Measurements from ENCODE around the gene ASB9. TPM values are rescaled to one million over a fixed set of nuclear protein-coding genes. Genes with fewer than 3 reads are reported as not detected.

The ASB9 gene
- under 1 TPM; 0.41 to 0.94 (median 0.58) TPM for total RNA-seq (2021; fragmentation: NEBNext Ultra II Directional; extraction: Animal tissue kit (Norgen Biotek cat#: 25700))
- long read RNA-seq, partial matches to known transcripts = 0 of 2 reads
- long read RNA-seq, other reads (novel, unspliced or antisense) = 0 of 2 reads

- peaks cover 14% of the 10 kb centered on the region for H3K4me1 Mint-ChIP-seq (ENCODE audit: low read depth)
- peak within 1 kb of the TSS; percentile 70 for H3K27ac Mint-ChIP-seq
- H3K36me3 Mint-ChIP-seq (ENCODE audit: low read depth) = no peaks in the 10 kb centered on the region
- H3K9me3 Mint-ChIP-seq = no peaks in the 10 kb centered on the region
- peaks cover 3% of the 10 kb centered on the region for H3K27me3 Mint-ChIP-seq (ENCODE audit: insufficient read depth)
- peak within 1 kb of the TSS; percentile 80 for H3K4me3 Mint-ChIP-seq
- no peak for TF ChIP-seq CTCF (IDR thresholded peaks at IDR 0.05)
- peak; percentile 50 for DNase-seq
Observed at GRCh38 chrX:15269618-15270521, at the start of gene ASB9. Gene ASB9, minus strand, starts transcription at chrX:15270083. Its CDS starts 209 bp downstream, at chrX:15269874.

DNA sequence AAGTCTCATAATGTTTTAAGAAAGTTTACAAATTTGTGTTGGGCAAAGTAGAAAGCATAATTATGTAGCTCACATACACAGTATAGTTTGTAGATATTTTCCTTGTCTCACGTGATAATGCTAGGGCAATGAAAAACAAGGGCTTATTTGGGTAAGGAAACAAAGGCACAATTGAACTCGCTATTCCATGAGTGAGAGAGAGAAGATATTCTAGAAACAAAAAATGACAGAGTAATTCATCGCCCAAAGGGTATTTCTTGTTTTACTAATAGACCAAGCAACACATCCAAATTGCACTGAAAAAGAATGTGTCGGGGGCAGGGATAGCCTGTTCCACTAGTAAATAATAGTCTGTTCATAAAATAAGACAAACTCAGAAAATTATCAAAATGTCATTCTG, 49.2 kb upstream of the ASB9 start:
- Mint-ChIP-seq H3K36me3 (ENCODE audit: low read depth) (no peaks in the 10 kb centered on the region), H3K4me1 (ENCODE audit: low read depth) (no peaks in the 10 kb centered on the region), H3K9me3 (no peaks in the 10 kb centered on the region), H3K27ac (no peak overlapping the region), H3K27me3 (ENCODE audit: insufficient read depth) (no peaks in the 10 kb centered on the region), H3K4me3 (no peak overlapping the region)
- DNase-seq = no peak
- TF ChIP-seq CTCF (IDR thresholded peaks at IDR 0.05) = no peak

DNA sequence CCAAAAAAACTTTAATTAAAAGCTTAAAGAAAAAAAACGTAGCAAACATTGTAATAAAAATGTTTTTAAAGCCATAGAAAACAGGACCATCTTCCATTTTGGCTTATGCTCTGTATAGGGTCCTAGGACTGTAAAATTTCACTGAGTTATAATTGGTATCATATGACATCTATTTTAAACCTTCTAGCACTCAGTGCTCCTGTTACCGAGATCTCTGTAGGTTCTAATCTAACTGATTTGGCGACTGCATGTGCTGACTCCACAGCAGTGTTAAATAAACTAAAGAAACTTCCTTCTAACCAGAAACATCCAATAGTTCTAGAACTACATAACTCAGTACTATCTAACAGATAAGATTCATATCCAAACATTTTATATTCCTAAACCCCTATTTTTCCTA, 45.6 kb upstream of the ASB9 start, which contains the start of gene ASB11:
Gene ASB11, minus strand, starts transcription at position 132 of the 400 bp plus-strand sequence. Its CDS starts 35 bp downstream, at position 97.
- H3K9me3 Mint-ChIP-seq = no peaks in the 10 kb centered on the region
- no peak for DNase-seq
- no peaks in the 10 kb centered on the region for H3K27me3 Mint-ChIP-seq (ENCODE audit: insufficient read depth)
- H3K36me3 Mint-ChIP-seq (ENCODE audit: low read depth) = no peaks in the 10 kb centered on the region
- H3K4me1 Mint-ChIP-seq (ENCODE audit: low read depth) = no peaks in the 10 kb centered on the region
- no peak for TF ChIP-seq CTCF (IDR thresholded peaks at IDR 0.05)
- no peak within 1 kb of the TSS for H3K27ac Mint-ChIP-seq
- no peak within 1 kb of the TSS for H3K4me3 Mint-ChIP-seq

DNA sequence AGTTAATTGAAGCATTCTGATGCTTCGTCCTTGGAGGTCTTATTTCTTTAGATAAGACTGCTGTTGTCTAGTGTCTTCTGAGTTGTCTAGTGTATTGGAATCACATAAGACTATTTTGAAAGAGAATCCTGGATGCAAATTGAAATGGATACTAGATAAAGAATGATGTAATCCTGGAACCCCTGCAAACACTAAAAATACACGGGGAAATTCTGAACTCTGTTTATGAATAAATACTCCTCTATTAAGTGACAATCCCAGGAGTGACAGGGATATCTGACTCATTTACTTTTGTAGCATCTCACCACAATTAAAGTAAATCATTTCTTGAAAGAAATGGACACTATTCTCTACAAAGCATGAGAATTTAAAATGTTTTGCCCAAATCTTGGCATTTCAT, 44.6 kb upstream of the ASB9 start:
- H3K4me1 Mint-ChIP-seq (ENCODE audit: low read depth) = no peaks in the 10 kb centered on the region
- TF ChIP-seq CTCF (IDR thresholded peaks at IDR 0.05) = no peak
- no peak for DNase-seq
- H3K4me3 Mint-ChIP-seq = no peak overlapping the region
- no peaks in the 10 kb centered on the region for H3K36me3 Mint-ChIP-seq (ENCODE audit: low read depth)
- no peaks in the 10 kb centered on the region for H3K27me3 Mint-ChIP-seq (ENCODE audit: insufficient read depth)
- no peak overlapping the region for H3K27ac Mint-ChIP-seq
- H3K9me3 Mint-ChIP-seq = no peaks in the 10 kb centered on the region

DNA sequence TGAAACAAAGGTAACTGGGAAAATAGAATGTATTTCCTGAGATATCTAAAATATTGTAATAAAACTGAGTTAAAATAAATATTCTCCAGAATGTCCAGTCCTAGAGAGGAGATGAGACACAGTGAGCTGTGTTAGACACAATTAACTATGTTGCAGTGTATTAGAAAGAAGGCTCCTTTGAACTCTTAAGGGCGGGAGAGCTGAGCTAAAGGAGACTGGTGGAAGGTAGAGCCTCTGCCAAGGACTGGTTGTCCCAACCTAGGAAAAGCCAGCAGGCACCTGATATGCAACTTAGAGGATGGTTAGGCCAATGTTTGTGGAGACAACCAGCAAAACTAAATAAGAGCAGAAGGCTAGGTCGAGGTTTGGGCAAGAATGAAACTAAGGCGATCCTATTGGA, 41.2 kb upstream of the ASB9 start:
- no peak for DNase-seq
- TF ChIP-seq CTCF (IDR thresholded peaks at IDR 0.05) = no peak
- H3K4me3 Mint-ChIP-seq = no peak overlapping the region
- H3K27ac Mint-ChIP-seq = no peak overlapping the region
- H3K9me3 Mint-ChIP-seq = no peaks in the 10 kb centered on the region
- H3K27me3 Mint-ChIP-seq (ENCODE audit: insufficient read depth) = peaks cover 2% of the 10 kb centered on the region; the same call in 1 of the 2 replicates
- H3K36me3 Mint-ChIP-seq (ENCODE audit: low read depth) = no peaks in the 10 kb centered on the region
- H3K4me1 Mint-ChIP-seq (ENCODE audit: low read depth) = no peaks in the 10 kb centered on the region

All from HFFc6 (cell line).